ENCODE results near the gene TOR4A. TPM values are rescaled to one million over a fixed set of nuclear protein-coding genes. Genes with fewer than 3 reads are reported as not detected.

TOR4A gene
- total RNA-seq, 1 donor from 2014 or later: 3.6 TPM

- DNase-seq (ENCODE audit: low read depth): no peak
Measured at GRCh38 chr9:137331929-137332328, 54.4 kb downstream of the TOR4A start.

Other genes with a start within 250 kb of the TOR4A start
- gene ABCA2, start 249.5 kb upstream of the TOR4A start, total RNA-seq: 21.1 and 26.3 TPM in 2 replicates
- gene FUT7, start 245.6 kb upstream of the TOR4A start, total RNA-seq: not detected in 2 replicates
- gene NPDC1, start 231.5 kb upstream of the TOR4A start, total RNA-seq: 4.8 TPM in 2 replicates
- gene ENTPD2, start 223.7 kb upstream of the TOR4A start, total RNA-seq: 0.13 and 0.68 TPM in 2 replicates
- gene SAPCD2, start 207.2 kb upstream of the TOR4A start, total RNA-seq: 1.9 and 4.7 TPM in 2 replicates
- 40.2 and 46.4 TPM in 2 replicates for gene UAP1L1, start 200.2 kb upstream of the TOR4A start, total RNA-seq
- 75.5 and 76.6 TPM in 2 replicates for gene MAN1B1, start 190.7 kb upstream of the TOR4A start, total RNA-seq
- 132 and 142 TPM in 2 replicates for gene DPP7, start 163.0 kb upstream of the TOR4A start, total RNA-seq
- gene GRIN1, start 138.6 kb upstream of the TOR4A start, total RNA-seq: 0.05 TPM in 1 of 2 replicates, not detected in the other
- not detected in 2 replicates for gene LRRC26, start 107.7 kb upstream of the TOR4A start, total RNA-seq
- not detected in 2 replicates for gene TMEM210, start 105.7 kb upstream of the TOR4A start, total RNA-seq
- 28.7 and 30.6 TPM in 2 replicates for gene ANAPC2, start 89.2 kb upstream of the TOR4A start, total RNA-seq
- gene SSNA1, start 89.0 kb upstream of the TOR4A start, total RNA-seq: 143 and 158 TPM in 2 replicates
- 19.5 and 25.3 TPM in 2 replicates for gene TPRN, start 77.0 kb upstream of the TOR4A start, total RNA-seq
- gene TMEM203, start 72.1 kb upstream of the TOR4A start, total RNA-seq: 39.2 and 48.4 TPM in 2 replicates
- gene NDOR1, start 72.0 kb upstream of the TOR4A start, total RNA-seq: 6.1 and 10.5 TPM in 2 replicates
- gene RNF208, start 55.5 kb upstream of the TOR4A start, total RNA-seq: 0.21 and 0.36 TPM in 2 replicates
- 1.4 and 2.0 TPM in 2 replicates for gene CYSRT1, start 52.6 kb upstream of the TOR4A start, total RNA-seq
- gene RNF224, start 50.2 kb upstream of the TOR4A start, total RNA-seq: not detected in 2 replicates
- gene SLC34A3, start 46.8 kb upstream of the TOR4A start, total RNA-seq: 0.56 and 0.62 TPM in 2 replicates
- 211 and 249 TPM in 2 replicates for gene TUBB4B, start 36.4 kb upstream of the TOR4A start, total RNA-seq
- not detected in 2 replicates for gene STPG3, start 26.4 kb upstream of the TOR4A start, total RNA-seq
- gene NELFB, start 22.4 kb upstream of the TOR4A start, total RNA-seq: 37.3 and 48.3 TPM in 2 replicates
- gene NRARP, start 24.5 kb downstream of the TOR4A start, total RNA-seq: 1.2 and 2.0 TPM in 2 replicates
- 12.5 and 15.3 TPM in 2 replicates for gene EXD3, start 145.4 kb downstream of the TOR4A start, total RNA-seq
- gene NOXA1, start 145.7 kb downstream of the TOR4A start, total RNA-seq: 1.2 and 3.1 TPM in 2 replicates
- 0.19 and 0.31 TPM in 2 replicates for gene ENTPD8, start 163.6 kb downstream of the TOR4A start, total RNA-seq
- 53.9 and 69.9 TPM in 2 replicates for gene NSMF, start 181.6 kb downstream of the TOR4A start, total RNA-seq